A673 (cell line): Measurements from ENCODE around the gene ADARB2. TPM values are rescaled to one million over a fixed set of nuclear protein-coding genes. Genes with fewer than 3 reads are reported as not detected.

Source experiments
- BruUV-seq: library from RNA; stranded (reverse); fragments of 400-500 nt; replicated peaks from 2 replicates; lab custom pipeline; 2021; lab: Mats Ljungman, UMichigan
- CTCF ChIA-PET: fragments of 300-600 bp; sonication (Branson Sonifier 250); formaldehyde crosslinking; loops from one replicate; lab custom pipeline; 2022; ENCODE audit warnings: antibody characterized with exemption; lab: Charles Lee
- POLR2A ChIA-PET: fragments of 300-600 bp; sonication (Branson Sonifier 250); formaldehyde crosslinking; loops from one replicate; lab custom pipeline; 2022; ENCODE audit warnings: antibody characterized with exemption; ENCODE audit not compliant: low non-redundant PET; lab: Charles Lee
- DNase-seq: peaks from one replicate; pipeline ENCODE4 v3.0.0-alpha.2; 2015; ENCODE audit warnings: low spot score
- H3K27ac ChIP-seq: fragments of 200-600 bp; sonication (generic); 2 replicates; pipeline ENCODE4 v1.5.1; 2016; ENCODE audit warnings: mixed run types, low read depth, mild to moderate bottlenecking, mixed read lengths, antibody characterized with exemption, low read length; ENCODE audit not compliant: poor library complexity, severe bottlenecking
- H3K27me3 ChIP-seq: fragments of 200-600 bp; sonication (generic); replicated peaks from 2 replicates; pipeline ENCODE4 v1.6.1; 2017; ENCODE audit warnings: mixed run types, low read depth, mild to moderate bottlenecking, mixed read lengths, antibody characterized with exemption, low read length; ENCODE audit not compliant: insufficient read depth, poor library complexity
- H3K36me3 ChIP-seq: fragments of 200-600 bp; sonication (generic); 2 replicates; pipeline ENCODE4 v1.6.1; 2016; ENCODE audit warnings: mixed run types, mild to moderate bottlenecking, mixed read lengths, antibody characterized with exemption, low read length; ENCODE audit not compliant: insufficient read depth, poor library complexity, severe bottlenecking
- H3K4me1 ChIP-seq: fragments of 200-600 bp; sonication (generic); 2 replicates; pipeline ENCODE4 v1.6.1; 2017; ENCODE audit warnings: mixed run types, mild to moderate bottlenecking, mixed read lengths, antibody characterized with exemption, low read length; ENCODE audit not compliant: insufficient read depth, poor library complexity, severe bottlenecking
- H3K4me3 ChIP-seq: fragments of 200-600 bp; sonication (generic); 2 replicates; pipeline ENCODE4 v1.5.1; 2016; ENCODE audit warnings: low read depth, mixed run types, mild to moderate bottlenecking, mixed read lengths, low read length; ENCODE audit not compliant: poor library complexity, severe bottlenecking
- H3K9me3 ChIP-seq: fragments of 200-600 bp; sonication (generic); 2 replicates; pipeline ENCODE4 v1.6.1; 2016; ENCODE audit warnings: mixed run types, low read depth, mild to moderate bottlenecking, mixed read lengths, antibody characterized with exemption, low read length; ENCODE audit not compliant: poor library complexity, severe bottlenecking
- CTCF ChIP-seq: fragments of 300-800, 200-600 bp; sonication (generic); conservative IDR thresholded peaks from 2 replicates; pipeline ENCODE4 v1.5.1; 2017; ENCODE audit warnings: low read depth, mild to moderate bottlenecking, antibody characterized with exemption, low read length, moderate library complexity, mixed read lengths
- EZH2 ChIP-seq: fragments of 200-600 bp; sonication (generic); IDR thresholded peaks from 2 replicates; pipeline ENCODE4 v1.6.1; 2017; ENCODE audit warnings: borderline replicate concordance, low read depth, mild to moderate bottlenecking, mixed read lengths, antibody characterized with exemption, low read length; ENCODE audit not compliant: poor library complexity, severe bottlenecking
- intact Hi-C: fragments of 100-400 bp; cut with micrococcal nuclease; formaldehyde crosslinking; loops from one replicate; pipeline ENCODE4 v1.10.0; 2022; ENCODE audit not compliant: unreplicated experiment
- total RNA-seq: library from RNA; stranded (reverse); gene quantifications from 2 replicates; pipeline ENCODE4 v1.2.3, GENCODE V29; 2021

Gene ADARB2
- total RNA-seq, 1 experiment from 2014 or later, result not detected

- intact Hi-C loops, result no loop called here
- no peak overlapping the region for H3K4me3 ChIP-seq
- TF ChIP-seq CTCF (no peak), EZH2 (no peak)
- H3K4me1 ChIP-seq, result no peaks in the 10 kb centered on the region
- no TSS peak for BruUV-seq
- H3K9me3 ChIP-seq, result no peaks in the 10 kb centered on the region
- no peaks in the 10 kb centered on the region for H3K36me3 ChIP-seq
- CTCF ChIA-PET, result no interaction called here
- H3K27me3 ChIP-seq, result peaks cover 63% of the 10 kb centered on the region
- H3K27ac ChIP-seq, result no peak overlapping the region
- no peak for DNase-seq
- POLR2A ChIA-PET, result no interaction called here
These were observed 412.4 kb downstream of the ADARB2 start for GRCh38 chr10:1324903-1325302.

- Histone ChIP-seq H3K4me3 (no peak overlapping the region), H3K9me3 (no peaks in the 10 kb centered on the region), H3K27ac (no peak overlapping the region), H3K36me3 (no peaks in the 10 kb centered on the region), H3K27me3 (peaks cover 63% of the 10 kb centered on the region), H3K4me1 (no peaks in the 10 kb centered on the region)
- no peak for DNase-seq
- no TSS peak for BruUV-seq
- ChIA-PET POLR2A (no interaction called here), CTCF (no interaction called here)
- intact Hi-C loops, result no loop called here
- no peak for TF ChIP-seq CTCF
- no peak for TF ChIP-seq EZH2
These were observed 413.4 kb downstream of the ADARB2 start for GRCh38 chr10:1323951-1324350.

DNA sequence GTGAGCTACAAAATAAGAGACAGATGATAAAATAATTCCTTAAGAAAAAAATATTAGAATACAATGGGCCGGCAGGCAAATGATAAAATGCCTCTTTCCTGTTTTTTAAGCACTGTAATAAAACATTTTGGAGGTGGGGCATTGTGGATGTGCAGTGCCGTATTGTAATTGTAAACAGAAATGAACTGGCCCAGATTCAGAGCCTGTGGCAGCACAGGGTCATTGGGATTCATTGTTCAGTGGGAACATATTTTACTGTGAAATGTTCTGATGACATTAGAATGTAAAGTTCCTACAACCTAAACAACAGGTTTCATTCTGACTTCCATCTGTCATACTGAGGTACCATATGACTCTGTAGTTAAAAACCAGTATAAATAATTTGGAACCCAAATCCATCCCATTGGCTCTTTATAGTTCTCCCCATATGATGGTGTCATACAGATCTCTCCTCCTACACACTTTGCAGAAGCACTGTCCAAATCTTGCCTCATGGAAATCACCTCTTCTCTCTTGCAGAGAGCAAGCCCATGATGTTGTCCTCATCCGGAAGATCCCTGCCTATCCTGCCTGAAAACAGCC lies 416.5 kb downstream of the ADARB2 start:
- Histone ChIP-seq H3K27ac (no peak overlapping the region), H3K27me3 (peaks cover 86% of the 10 kb centered on the region), H3K4me3 (no peak overlapping the region), H3K9me3 (no peaks in the 10 kb centered on the region), H3K4me1 (no peaks in the 10 kb centered on the region), H3K36me3 (no peaks in the 10 kb centered on the region)
- intact Hi-C loops, result no loop called here
- BruUV-seq, result no TSS peak
- ChIA-PET CTCF (no interaction called here), POLR2A (no interaction called here)
- TF ChIP-seq CTCF, result no peak
- TF ChIP-seq EZH2, result no peak
- no peak for DNase-seq
